PFSK-1 (cell line): ENCODE measurements around the gene OR5M3.

Experiments
- FOXP2 ChIP-seq: optimal IDR thresholded peaks from 2 replicates; pipeline ENCODE3; 2011; ENCODE audit warnings: borderline replicate concordance, control low read depth, inconsistent platforms; ENCODE audit not compliant: insufficient read depth; ENCODE audit errors: extremely low read length, extremely low read depth
- POLR2AphosphoS5 ChIP-seq: IDR thresholded peaks from 2 replicates; pipeline ENCODE4 v1.6.1; 2012; ENCODE audit warnings: low read depth, mild to moderate bottlenecking, control low read depth, low read length, moderate library complexity
- SIN3A ChIP-seq: IDR thresholded peaks from 2 replicates; pipeline ENCODE4 v1.6.1; 2012; ENCODE audit warnings: mild to moderate bottlenecking, low read length, moderate library complexity, borderline replicate concordance; ENCODE audit not compliant: insufficient read depth
- TAF1 ChIP-seq: IDR thresholded peaks from 2 replicates; pipeline ENCODE4 v1.6.1; 2012; ENCODE audit warnings: low read length, control low read depth, borderline replicate concordance; ENCODE audit not compliant: insufficient read depth
- TF ChIP-seq, protein P1 (sequence below), 2 experiments: IDR thresholded peaks; 2 replicates each; pipeline versions ENCODE4 v1.6.1 to v1.8.0; 2011 to 2012; ENCODE audit warnings: low read depth in 2 of 2, low read length in 2 of 2, control low read depth in 1 of 2, inconsistent platforms in 1 of 2, mild to moderate bottlenecking in 1 of 2, moderate library complexity in 1 of 2; ENCODE audit not compliant: insufficient read depth in 1 of 2

OR5M3 gene

DNA sequence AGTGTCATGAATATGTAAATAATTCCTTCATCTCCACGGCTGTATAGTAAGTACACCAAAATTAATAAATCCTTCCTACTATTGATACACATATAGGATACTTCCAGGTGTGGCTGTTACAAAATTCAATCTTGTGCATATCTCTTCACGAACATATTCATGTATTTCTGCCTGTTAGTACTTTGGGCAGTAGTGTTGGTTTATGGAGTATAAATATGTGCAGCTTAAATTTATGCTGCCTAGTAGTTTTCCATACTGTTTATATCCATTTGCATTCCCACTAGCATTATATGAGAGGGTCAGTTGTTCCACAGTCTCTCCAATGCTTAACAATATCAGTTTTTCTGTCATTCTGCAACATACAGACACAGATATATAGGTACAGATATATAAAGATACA, 22.0 kb upstream of the OR5M3 start:
- TF ChIP-seq, protein P1, sequence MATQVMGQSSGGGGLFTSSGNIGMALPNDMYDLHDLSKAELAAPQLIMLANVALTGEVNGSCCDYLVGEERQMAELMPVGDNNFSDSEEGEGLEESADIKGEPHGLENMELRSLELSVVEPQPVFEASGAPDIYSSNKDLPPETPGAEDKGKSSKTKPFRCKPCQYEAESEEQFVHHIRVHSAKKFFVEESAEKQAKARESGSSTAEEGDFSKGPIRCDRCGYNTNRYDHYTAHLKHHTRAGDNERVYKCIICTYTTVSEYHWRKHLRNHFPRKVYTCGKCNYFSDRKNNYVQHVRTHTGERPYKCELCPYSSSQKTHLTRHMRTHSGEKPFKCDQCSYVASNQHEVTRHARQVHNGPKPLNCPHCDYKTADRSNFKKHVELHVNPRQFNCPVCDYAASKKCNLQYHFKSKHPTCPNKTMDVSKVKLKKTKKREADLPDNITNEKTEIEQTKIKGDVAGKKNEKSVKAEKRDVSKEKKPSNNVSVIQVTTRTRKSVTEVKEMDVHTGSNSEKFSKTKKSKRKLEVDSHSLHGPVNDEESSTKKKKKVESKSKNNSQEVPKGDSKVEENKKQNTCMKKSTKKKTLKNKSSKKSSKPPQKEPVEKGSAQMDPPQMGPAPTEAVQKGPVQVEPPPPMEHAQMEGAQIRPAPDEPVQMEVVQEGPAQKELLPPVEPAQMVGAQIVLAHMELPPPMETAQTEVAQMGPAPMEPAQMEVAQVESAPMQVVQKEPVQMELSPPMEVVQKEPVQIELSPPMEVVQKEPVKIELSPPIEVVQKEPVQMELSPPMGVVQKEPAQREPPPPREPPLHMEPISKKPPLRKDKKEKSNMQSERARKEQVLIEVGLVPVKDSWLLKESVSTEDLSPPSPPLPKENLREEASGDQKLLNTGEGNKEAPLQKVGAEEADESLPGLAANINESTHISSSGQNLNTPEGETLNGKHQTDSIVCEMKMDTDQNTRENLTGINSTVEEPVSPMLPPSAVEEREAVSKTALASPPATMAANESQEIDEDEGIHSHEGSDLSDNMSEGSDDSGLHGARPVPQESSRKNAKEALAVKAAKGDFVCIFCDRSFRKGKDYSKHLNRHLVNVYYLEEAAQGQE (IDR thresholded peaks at IDR 0.05; ENCODE audit: insufficient read depth in 1 of 2, low read depth in 2 of 2, low read length in 2 of 2): no peak
- TF ChIP-seq TAF1 (no peak), POLR2AphosphoS5 (no peak), SIN3A (no peak), FOXP2 (no peak)

DNA sequence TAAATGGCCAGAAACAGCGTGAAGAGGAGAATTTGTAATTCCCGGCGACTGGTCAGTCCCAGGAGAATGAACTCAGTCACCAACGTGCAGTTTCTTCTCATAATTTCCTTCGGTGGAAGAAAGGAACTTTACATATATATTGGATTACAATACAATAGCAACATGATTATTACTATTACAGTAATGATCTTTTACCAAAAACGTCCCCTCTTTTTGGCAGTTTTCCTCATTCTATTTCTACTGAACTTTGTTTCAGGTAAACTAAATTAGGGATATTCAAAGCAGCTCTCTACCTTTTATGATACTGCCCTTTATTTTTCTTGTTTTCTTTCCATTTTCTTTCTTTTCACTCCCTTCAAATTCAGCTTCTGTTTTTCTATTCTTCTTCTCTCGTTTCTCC, 18.1 kb upstream of the OR5M3 start, which contains the start of gene OR5M8:
TSS of gene OR5M8 (minus strand) at position 101 of the 400 bp plus-strand sequence. CDS start at position 101, 0 bp downstream.
- TF ChIP-seq, protein P1 (IDR thresholded peaks at IDR 0.05; ENCODE audit: insufficient read depth in 1 of 2, low read depth in 2 of 2, low read length in 2 of 2): no peak
- no peak for TF ChIP-seq SIN3A
- TF ChIP-seq TAF1: no peak
- TF ChIP-seq FOXP2: no peak
- no peak for TF ChIP-seq POLR2AphosphoS5

DNA sequence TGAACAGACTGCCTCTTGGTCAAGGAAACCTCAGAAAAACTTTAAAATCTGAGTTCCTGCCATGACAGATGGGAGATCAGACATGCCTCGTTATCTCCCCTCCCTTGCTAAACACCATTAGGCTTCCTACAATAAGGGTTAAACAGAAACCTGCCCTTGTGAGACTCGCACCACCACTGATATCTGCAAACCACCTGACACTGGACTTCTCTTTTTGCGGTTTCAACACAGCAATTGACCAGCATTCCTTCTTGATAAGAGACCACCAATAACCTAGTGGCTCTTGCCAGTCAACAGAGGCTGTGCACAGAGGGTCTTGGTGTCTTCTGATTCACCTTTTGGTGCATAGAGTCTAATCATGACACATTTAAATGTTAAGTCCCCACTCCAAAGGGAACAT, 13.6 kb upstream of the OR5M3 start:
- TF ChIP-seq, protein P1 (IDR thresholded peaks at IDR 0.05; ENCODE audit: insufficient read depth in 1 of 2, low read depth in 2 of 2, low read length in 2 of 2): no peak
- TF ChIP-seq TAF1 (no peak), SIN3A (no peak), POLR2AphosphoS5 (no peak), FOXP2 (no peak)

DNA sequence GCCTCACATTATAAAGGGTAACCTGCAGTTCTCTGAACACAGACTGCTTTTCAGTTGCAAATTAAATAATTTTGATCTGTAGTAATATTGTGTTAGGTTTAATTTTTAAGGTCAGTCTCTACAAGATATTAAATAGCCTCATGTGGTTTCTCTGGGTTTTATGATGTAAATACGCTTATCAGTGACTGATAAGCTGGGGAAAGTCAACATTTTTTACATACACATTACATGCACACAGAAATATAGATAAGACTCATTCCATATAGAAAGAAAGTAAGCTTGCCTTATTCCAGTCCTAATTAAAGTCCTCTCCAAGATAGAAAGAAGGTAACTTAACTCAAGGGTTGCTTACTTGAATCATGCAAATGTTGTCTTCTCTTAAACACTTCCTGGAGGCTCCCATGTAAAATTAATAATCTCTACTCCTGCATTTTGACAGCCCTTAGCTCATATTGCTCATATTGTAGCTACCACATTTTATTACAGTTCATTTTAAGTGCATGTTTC, 1.6 kb upstream of the OR5M3 start:
- TF ChIP-seq, protein P1 (IDR thresholded peaks at IDR 0.05; ENCODE audit: insufficient read depth in 1 of 2, low read depth in 2 of 2, low read length in 2 of 2): no peak
- no peak for TF ChIP-seq TAF1
- TF ChIP-seq SIN3A: no peak
- no peak for TF ChIP-seq FOXP2
- no peak for TF ChIP-seq POLR2AphosphoS5

DNA sequence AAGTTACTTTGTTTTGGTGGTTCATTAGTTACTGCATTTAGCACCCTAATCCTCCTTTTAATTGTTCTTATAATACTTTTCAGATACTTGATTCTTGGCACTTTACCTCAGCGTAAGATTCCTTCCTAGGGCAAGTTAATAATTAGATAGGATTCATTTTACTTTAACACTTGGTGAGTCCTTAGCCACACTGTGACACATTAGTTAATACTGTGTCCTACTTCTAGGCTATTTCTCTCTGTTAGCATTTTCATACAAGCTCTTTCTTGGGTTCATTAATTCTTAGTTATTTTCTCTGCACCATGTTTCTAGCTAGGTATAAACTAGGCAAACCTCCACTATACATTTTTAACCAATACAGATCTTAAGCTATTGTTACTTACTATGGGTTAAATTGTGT, 16.1 kb downstream of the OR5M3 start:
- TF ChIP-seq FOXP2: no peak
- TF ChIP-seq, protein P1 (IDR thresholded peaks at IDR 0.05; ENCODE audit: insufficient read depth in 1 of 2, low read depth in 2 of 2, low read length in 2 of 2): no peak
- no peak for TF ChIP-seq SIN3A
- TF ChIP-seq POLR2AphosphoS5: no peak
- TF ChIP-seq TAF1: no peak
